ENCODE measurements around the gene THSD7B. TPM values are rescaled to one million over a fixed set of nuclear protein-coding genes. Genes with fewer than 3 reads are reported as not detected.
A peak's percentile ranks its signal among the peaks of the same experiment; 100 is the strongest.

Gene THSD7B
- total RNA-seq, 1 donor from 2014 or later = 10.5 TPM

- peaks cover 5% of the 10 kb centered on the region for H3K4me1 Mint-ChIP-seq (ENCODE audit: unreplicated experiment)
- TF ChIP-seq CTCF (IDR thresholded peaks at IDR 0.05; ENCODE audit: unreplicated experiment) = no peak
- H3K27ac Mint-ChIP-seq (ENCODE audit: unreplicated experiment) = no peak overlapping the region
- no peaks in the 10 kb centered on the region for H3K27me3 Mint-ChIP-seq (ENCODE audit: unreplicated experiment)
- H3K9me3 Mint-ChIP-seq (ENCODE audit: unreplicated experiment) = no peaks in the 10 kb centered on the region
- no peak for DNase-seq (ENCODE audit: low spot score)
- H3K36me3 Mint-ChIP-seq (ENCODE audit: low read depth, unreplicated experiment) = no peaks in the 10 kb centered on the region
- H3K4me3 Mint-ChIP-seq (ENCODE audit: unreplicated experiment) = no peak overlapping the region
Observed at GRCh38 chr2:137115795-137116089, 350.4 kb downstream of the THSD7B start.

- Mint-ChIP-seq H3K27ac (ENCODE audit: unreplicated experiment) (no peak overlapping the region), H3K4me1 (ENCODE audit: unreplicated experiment) (peaks cover 5% of the 10 kb centered on the region), H3K9me3 (ENCODE audit: unreplicated experiment) (no peaks in the 10 kb centered on the region), H3K36me3 (ENCODE audit: low read depth, unreplicated experiment) (no peaks in the 10 kb centered on the region), H3K27me3 (ENCODE audit: unreplicated experiment) (no peaks in the 10 kb centered on the region), H3K4me3 (ENCODE audit: unreplicated experiment) (no peak overlapping the region)
- no peak for TF ChIP-seq CTCF (IDR thresholded peaks at IDR 0.05; ENCODE audit: unreplicated experiment)
- no peak for DNase-seq (ENCODE audit: low spot score)
Observed at GRCh38 chr2:137117385-137117784, 352.0 kb downstream of the THSD7B start.

- no peaks in the 10 kb centered on the region for H3K27me3 Mint-ChIP-seq (ENCODE audit: unreplicated experiment)
- no peak for DNase-seq (ENCODE audit: low spot score)
- no peaks in the 10 kb centered on the region for H3K36me3 Mint-ChIP-seq (ENCODE audit: low read depth, unreplicated experiment)
- no peaks in the 10 kb centered on the region for H3K9me3 Mint-ChIP-seq (ENCODE audit: unreplicated experiment)
- no peak overlapping the region for H3K27ac Mint-ChIP-seq (ENCODE audit: unreplicated experiment)
- peaks cover 5% of the 10 kb centered on the region for H3K4me1 Mint-ChIP-seq (ENCODE audit: unreplicated experiment)
- TF ChIP-seq CTCF (IDR thresholded peaks at IDR 0.05; ENCODE audit: unreplicated experiment) = no peak
- H3K4me3 Mint-ChIP-seq (ENCODE audit: unreplicated experiment) = no peak overlapping the region
Observed at GRCh38 chr2:137118140-137118539, 352.8 kb downstream of the THSD7B start.

- Mint-ChIP-seq H3K4me1 (ENCODE audit: unreplicated experiment) (peaks cover 5% of the 10 kb centered on the region), H3K9me3 (ENCODE audit: unreplicated experiment) (no peaks in the 10 kb centered on the region), H3K27ac (ENCODE audit: unreplicated experiment) (no peak overlapping the region), H3K4me3 (ENCODE audit: unreplicated experiment) (no peak overlapping the region), H3K36me3 (ENCODE audit: low read depth, unreplicated experiment) (no peaks in the 10 kb centered on the region), H3K27me3 (ENCODE audit: unreplicated experiment) (no peaks in the 10 kb centered on the region)
- DNase-seq (ENCODE audit: low spot score) = no peak
- TF ChIP-seq CTCF (IDR thresholded peaks at IDR 0.05; ENCODE audit: unreplicated experiment) = no peak
Observed at GRCh38 chr2:137123226-137123625, 357.9 kb downstream of the THSD7B start.

- peak overlapping the region; percentile 3 for H3K27ac Mint-ChIP-seq (ENCODE audit: unreplicated experiment)
- no peak for TF ChIP-seq CTCF (IDR thresholded peaks at IDR 0.05; ENCODE audit: unreplicated experiment)
- H3K27me3 Mint-ChIP-seq (ENCODE audit: unreplicated experiment) = no peaks in the 10 kb centered on the region
- no peaks in the 10 kb centered on the region for H3K36me3 Mint-ChIP-seq (ENCODE audit: low read depth, unreplicated experiment)
- peaks cover 13% of the 10 kb centered on the region for H3K4me1 Mint-ChIP-seq (ENCODE audit: unreplicated experiment)
- H3K4me3 Mint-ChIP-seq (ENCODE audit: unreplicated experiment) = no peak overlapping the region
- DNase-seq (ENCODE audit: low spot score) = no peak
- H3K9me3 Mint-ChIP-seq (ENCODE audit: unreplicated experiment) = no peaks in the 10 kb centered on the region
Observed at GRCh38 chr2:137133225-137133624, 367.9 kb downstream of the THSD7B start.

Measured in endothelial cell (in vitro differentiated cells).